ENCODE data around the gene LRRN1. TPM values are rescaled to one million over a fixed set of nuclear protein-coding genes. Genes with fewer than 3 reads are reported as not detected.

LRRN1 gene
- total and polyA plus RNA-seq, 9 of the 15 experiments (the other 6 are each of a cell fraction or from before 2014, with no cell fraction given), result 0.11 TPM; not detected in 8

GRCh38 chr3:3783696-3784095 lies 15.5 kb upstream of the LRRN1 start:
- Histone ChIP-seq H3K27ac (ENCODE audit: extremely low read depth, low read depth, low read length) (no peak overlapping the region), H3K9ac (ENCODE audit: insufficient read depth in 1 of 2, low read depth in 2 of 2, low read length in 2 of 2) (no peak overlapping the region), H3K4me1 (replicated peaks in 1 of 2; ENCODE audit: control insufficient read depth in 2 of 2, insufficient read depth in 2 of 2, low read length in 2 of 2) (no peaks in the 10 kb centered on the region), H2AFZ (ENCODE audit: low read depth, low read length) (no peak overlapping the region), H3K79me2 (ENCODE audit: control insufficient read depth, insufficient read depth, low read length) (no peaks in the 10 kb centered on the region), H3K9me1 (ENCODE audit: control insufficient read depth, insufficient read depth, low read length) (no peaks in the 10 kb centered on the region), H3K36me3 (ENCODE audit: control insufficient read depth, insufficient read depth, low read length) (no peaks in the 10 kb centered on the region), H3K27me3 (ENCODE audit: control insufficient read depth in 2 of 2, insufficient read depth in 2 of 2, low read length in 2 of 2) (no peaks in the 10 kb centered on the region), H4K20me1 (replicated peaks; ENCODE audit: control insufficient read depth, insufficient read depth, low read length) (no peaks in the 10 kb centered on the region), H3K4me2 (ENCODE audit: insufficient read depth, low read length) (no peak overlapping the region), H3K9me3 (replicated peaks; ENCODE audit: control insufficient read depth, insufficient read depth, low read depth, low read length) (no peaks in the 10 kb centered on the region), H3K4me3 (no peak overlapping the region)
- in situ Hi-C loops (cut with MboI), result no loop called here
- CTCF ChIA-PET (ENCODE audit: low intra/inter-chr PET ratio), result no interaction called here
- POLR2A ChIA-PET, result no interaction called here
- ATAC-seq, result no peak
- intact Hi-C loops (cut with micrococcal nuclease), result no loop called here
- 0% methylated on average over 5 of the region's 5 CpGs for WGBS (ENCODE audit: insufficient coverage, low coverage, missing lambda C conversion rate)
- BruUV-seq (replicated peaks), result no TSS peak
- DNase-seq (ENCODE audit: extremely low read depth in 1 of 4, low spot score in 3 of 4), result no peak
- no peak for FAIRE-seq
- TF ChIP-seq ESRRA (IDR thresholded peaks at IDR 0.05; ENCODE audit: borderline replicate concordance, low read depth) (no peak), U2AF1 (optimal IDR thresholded peaks at IDR 0.05; ENCODE audit: low read depth, low read length) (no peak), XRCC3 (IDR thresholded peaks at IDR 0.05) (no peak), TAF1 (IDR thresholded peaks at IDR 0.05; ENCODE audit: control insufficient read depth, extremely low read depth, insufficient read depth, low read length, severe bottlenecking) (no peak), FOXK1 (CRISPR knock-in tag; IDR thresholded peaks at IDR 0.05; ENCODE audit: borderline replicate concordance) (no peak), BCLAF1 (IDR thresholded peaks at IDR 0.05; ENCODE audit: borderline replicate concordance in 1 of 2, control insufficient read depth in 1 of 2, low read depth in 2 of 2, low read length in 1 of 2) (no peak), NR2F6 (CRISPR knock-in tag; IDR thresholded peaks at IDR 0.05) (no peak), ARHGAP35 (IDR thresholded peaks at IDR 0.05; ENCODE audit: partially characterized antibody) (no peak), ZNF12 (CRISPR knock-in tag; IDR thresholded peaks at IDR 0.05) (no peak), GTF2B (IDR thresholded peaks at IDR 0.05; ENCODE audit: extremely low read depth, insufficient read length) (no peak), ZBTB17 (CRISPR knock-in tag; IDR thresholded peaks at IDR 0.05) (no peak), ZMIZ1 (IDR thresholded peaks at IDR 0.05; ENCODE audit: low read depth in 2 of 2, low read length in 2 of 2) (no peak), CTBP1 (IDR thresholded peaks at IDR 0.05; ENCODE audit: borderline replicate concordance) (no peak), FOXJ3 (CRISPR knock-in tag; IDR thresholded peaks at IDR 0.05) (no peak), HDAC2 (IDR thresholded peaks at IDR 0.05) (no peak), MAX (CRISPR knock-in tag; IDR thresholded peaks at IDR 0.05) (no peak)
